PC-9 (cell line): ENCODE data around the gene OSBPL8.
"Not testable (repeated sequence)": the region's sequence is repeated elsewhere in the genome, so short reads cannot be mapped to it uniquely, and the experiment has no call there.

ENCODE experiments used
- EZH2 ChIP-seq: fragments of 200-600 bp; sonication (generic); IDR thresholded peaks from 2 replicates; pipeline ENCODE4 v1.8.0; 2017; ENCODE audit warnings: antibody characterized with exemption, low read depth
- TF ChIP-seq, protein P1 (sequence below): fragments of 200-600 bp; sonication (generic); conservative IDR thresholded peaks from 2 replicates; pipeline ENCODE4 v1.6.1; 2017; ENCODE audit warnings: mixed run types, antibody characterized with exemption, mild to moderate bottlenecking, moderate library complexity

DNA sequence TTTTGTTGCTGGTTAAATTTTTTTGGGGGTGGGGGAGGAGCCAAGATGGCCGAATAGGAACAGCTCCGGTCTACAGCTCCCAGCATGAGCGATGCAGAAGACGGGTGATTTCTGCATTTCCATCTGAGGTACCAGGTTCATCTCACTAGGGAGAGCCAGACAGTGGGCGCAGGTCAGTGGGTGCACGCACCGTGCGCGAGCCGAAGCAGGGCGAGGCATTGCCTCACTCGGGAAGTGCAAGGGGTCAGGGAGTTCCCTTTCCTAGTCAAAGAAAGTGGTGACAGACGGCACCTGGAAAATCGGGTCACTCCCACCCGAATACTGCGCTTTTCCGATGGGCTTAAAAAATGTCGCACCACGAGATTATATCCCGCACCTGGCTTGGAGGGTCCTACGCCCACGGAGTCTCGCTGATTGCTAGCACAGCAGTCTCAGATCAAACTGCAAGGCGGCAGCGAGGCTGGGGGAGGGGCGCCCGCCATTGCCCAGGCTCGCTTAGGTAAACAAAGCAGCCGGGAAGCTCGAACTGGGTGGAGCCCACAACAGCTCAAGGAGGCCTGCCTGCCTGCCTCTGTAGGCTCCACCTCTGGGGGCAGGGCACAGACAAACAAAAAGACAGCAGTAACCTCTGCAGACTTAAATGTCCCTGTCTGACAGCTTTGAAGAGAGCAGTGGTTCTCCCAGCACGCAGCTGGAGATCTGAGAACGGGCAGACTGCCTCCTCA lies 239.8 kb downstream of the OSBPL8 start:
- TF ChIP-seq, protein P1, sequence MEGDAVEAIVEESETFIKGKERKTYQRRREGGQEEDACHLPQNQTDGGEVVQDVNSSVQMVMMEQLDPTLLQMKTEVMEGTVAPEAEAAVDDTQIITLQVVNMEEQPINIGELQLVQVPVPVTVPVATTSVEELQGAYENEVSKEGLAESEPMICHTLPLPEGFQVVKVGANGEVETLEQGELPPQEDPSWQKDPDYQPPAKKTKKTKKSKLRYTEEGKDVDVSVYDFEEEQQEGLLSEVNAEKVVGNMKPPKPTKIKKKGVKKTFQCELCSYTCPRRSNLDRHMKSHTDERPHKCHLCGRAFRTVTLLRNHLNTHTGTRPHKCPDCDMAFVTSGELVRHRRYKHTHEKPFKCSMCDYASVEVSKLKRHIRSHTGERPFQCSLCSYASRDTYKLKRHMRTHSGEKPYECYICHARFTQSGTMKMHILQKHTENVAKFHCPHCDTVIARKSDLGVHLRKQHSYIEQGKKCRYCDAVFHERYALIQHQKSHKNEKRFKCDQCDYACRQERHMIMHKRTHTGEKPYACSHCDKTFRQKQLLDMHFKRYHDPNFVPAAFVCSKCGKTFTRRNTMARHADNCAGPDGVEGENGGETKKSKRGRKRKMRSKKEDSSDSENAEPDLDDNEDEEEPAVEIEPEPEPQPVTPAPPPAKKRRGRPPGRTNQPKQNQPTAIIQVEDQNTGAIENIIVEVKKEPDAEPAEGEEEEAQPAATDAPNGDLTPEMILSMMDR, result not testable (repeated sequence)
- TF ChIP-seq EZH2, result not testable (repeated sequence)
